Measurements from ENCODE around the gene CARMIL1. TPM values are rescaled to one million over a fixed set of nuclear protein-coding genes. Genes with fewer than 3 reads are reported as not detected.
A peak's percentile ranks its signal among the peaks of the same experiment; 100 is the strongest.

The CARMIL1 gene
- total RNA-seq, 1 donor from 2014 or later, result 37.6 TPM

GRCh38 chr6:25411316-25411950, 132.3 kb downstream of the CARMIL1 start:
- no peak overlapping the region for H3K4me3 ChIP-seq
- no peak for ATAC-seq
- H3K36me3 ChIP-seq, result no peaks in the 10 kb centered on the region
- no peaks in the 10 kb centered on the region for H3K27me3 ChIP-seq
- H3K4me1 ChIP-seq, result peaks cover 49% of the 10 kb centered on the region
- no peak overlapping the region for H3K27ac ChIP-seq
- no peak for DNase-seq
- H3K9me3 ChIP-seq, result no peaks in the 10 kb centered on the region
- intact Hi-C loops (cut with DNase I), result no loop called here
- TF ChIP-seq CTCF (IDR thresholded peaks at IDR 0.05), result no peak

GRCh38 chr6:25413207-25413905, 134.2 kb downstream of the CARMIL1 start:
- TF ChIP-seq CTCF (IDR thresholded peaks at IDR 0.05), result no peak
- Histone ChIP-seq H3K36me3 (no peaks in the 10 kb centered on the region), H3K4me3 (no peak overlapping the region), H3K9me3 (no peaks in the 10 kb centered on the region), H3K27ac (no peak overlapping the region), H3K4me1 (peaks cover 62% of the 10 kb centered on the region), H3K27me3 (no peaks in the 10 kb centered on the region)
- DNase-seq, result no peak
- intact Hi-C loops (cut with DNase I), result no loop called here
- no peak for ATAC-seq

- DNase-seq (no peak), ATAC-seq (no peak)
- no peak overlapping the region for H3K27ac ChIP-seq
- H3K27me3 ChIP-seq, result no peaks in the 10 kb centered on the region
- no peak for TF ChIP-seq CTCF (IDR thresholded peaks at IDR 0.05)
- no peak overlapping the region for H3K4me3 ChIP-seq
- H3K4me1 ChIP-seq, result peaks cover 66% of the 10 kb centered on the region
- no peaks in the 10 kb centered on the region for H3K9me3 ChIP-seq
- no peaks in the 10 kb centered on the region for H3K36me3 ChIP-seq
- intact Hi-C loops (cut with DNase I), result no loop called here
Measured at GRCh38 chr6:25414168-25414567, 135.0 kb downstream of the CARMIL1 start.

- ATAC-seq (no peak), DNase-seq (no peak)
- H3K27me3 ChIP-seq, result no peaks in the 10 kb centered on the region
- no peak overlapping the region for H3K4me3 ChIP-seq
- H3K9me3 ChIP-seq, result no peaks in the 10 kb centered on the region
- intact Hi-C loops (cut with DNase I), result no loop called here
- TF ChIP-seq CTCF (IDR thresholded peaks at IDR 0.05), result no peak
- H3K27ac ChIP-seq, result peak overlapping the region; percentile 51
- H3K4me1 ChIP-seq, result peaks cover 61% of the 10 kb centered on the region
- H3K36me3 ChIP-seq, result no peaks in the 10 kb centered on the region
Measured at GRCh38 chr6:25414755-25415154, 135.6 kb downstream of the CARMIL1 start.

- DNase-seq (no peak), ATAC-seq (no peak)
- intact Hi-C loops (cut with DNase I), result no loop called here
- H3K36me3 ChIP-seq, result no peaks in the 10 kb centered on the region
- H3K4me1 ChIP-seq, result peaks cover 59% of the 10 kb centered on the region
- peak overlapping the region; percentile 51 for H3K27ac ChIP-seq
- H3K4me3 ChIP-seq, result no peak overlapping the region
- no peak for TF ChIP-seq CTCF (IDR thresholded peaks at IDR 0.05)
- H3K9me3 ChIP-seq, result no peaks in the 10 kb centered on the region
- no peaks in the 10 kb centered on the region for H3K27me3 ChIP-seq
Measured at GRCh38 chr6:25415274-25415673, 136.1 kb downstream of the CARMIL1 start.

All from upper lobe of right lung (tissue), 1 donor.